GM19240 (cell line): ENCODE results near the gene CREB5.
"Not testable (repeated sequence)": the region's sequence is repeated elsewhere in the genome, so short reads cannot be mapped to it uniquely, and the experiment has no call there.

ENCODE experiments used
- DNase-seq: peaks from one replicate; pipeline ENCODE4 v3.0.0; 2011; ENCODE audit warnings: low spot score; ENCODE audit not compliant: insufficient read length

The CREB5 gene

DNA sequence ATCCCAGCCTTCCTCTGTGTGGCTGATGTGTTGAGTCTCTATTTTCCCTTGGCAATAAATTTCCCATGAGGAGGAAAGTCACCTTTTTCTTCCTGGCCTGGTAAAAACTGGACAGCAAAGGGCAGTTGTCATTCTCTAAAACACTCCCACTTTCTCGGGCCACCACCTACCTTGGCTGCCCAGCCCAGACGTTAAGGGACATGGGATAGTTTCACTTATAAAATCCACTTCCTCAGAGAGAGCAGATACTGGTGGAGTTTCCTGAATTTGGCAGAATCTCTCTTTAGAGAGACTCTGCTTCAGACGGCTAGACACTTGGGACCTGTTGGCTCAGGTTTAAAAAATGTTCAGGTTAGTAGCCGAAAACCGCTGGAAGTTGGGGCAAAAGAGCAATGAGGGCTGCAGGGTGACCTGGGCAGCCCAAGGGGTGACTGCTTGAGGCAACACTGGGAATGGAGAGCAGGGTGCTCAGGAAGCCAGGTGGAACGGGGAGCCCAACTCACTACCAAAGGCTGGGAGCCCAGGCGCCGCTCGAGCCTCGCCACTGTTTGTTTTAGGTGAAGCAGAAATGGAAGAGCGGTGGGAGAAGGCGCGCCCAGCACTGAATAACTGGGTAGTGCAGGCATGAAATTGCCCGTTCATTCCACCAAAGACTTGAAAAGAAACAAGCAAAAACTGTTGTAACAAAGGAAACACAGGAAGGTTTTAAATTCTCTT lies 359.7 kb downstream of the CREB5 start:
- DNase-seq, result no peak

DNA sequence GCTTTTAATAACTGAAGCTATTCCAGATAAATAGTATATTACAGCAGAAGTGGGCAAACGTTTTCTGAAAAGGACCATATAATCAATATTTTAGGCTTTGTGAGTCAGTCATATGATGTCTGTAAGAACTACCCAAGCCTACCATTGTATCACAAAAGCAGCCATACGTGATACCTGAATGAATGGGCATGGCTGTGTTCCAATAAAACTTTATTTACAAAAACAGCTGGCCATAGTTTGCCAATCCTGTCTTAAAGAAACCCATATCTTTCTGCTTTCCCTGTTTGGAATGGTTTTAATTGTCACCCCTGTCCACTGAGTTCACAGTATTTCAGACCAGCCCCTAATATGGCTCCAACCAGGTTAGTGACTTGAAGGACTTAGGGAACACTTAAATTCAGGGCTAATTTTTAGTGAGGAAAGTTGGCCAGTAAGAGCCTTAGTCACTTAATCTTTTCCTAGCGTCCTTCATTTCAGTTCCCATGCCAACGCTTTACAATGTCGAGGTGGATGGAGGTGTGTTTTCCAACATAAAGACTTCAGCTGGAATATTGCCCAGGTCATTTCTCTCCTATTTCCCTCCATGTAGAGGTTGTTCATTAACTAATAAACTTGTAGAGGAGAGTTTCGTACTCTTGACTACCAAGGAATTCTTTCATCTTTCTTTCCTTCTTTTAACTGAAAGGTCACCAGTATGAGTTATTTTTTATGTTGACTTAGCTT lies 361.3 kb downstream of the CREB5 start:
- DNase-seq, result no peak

DNA sequence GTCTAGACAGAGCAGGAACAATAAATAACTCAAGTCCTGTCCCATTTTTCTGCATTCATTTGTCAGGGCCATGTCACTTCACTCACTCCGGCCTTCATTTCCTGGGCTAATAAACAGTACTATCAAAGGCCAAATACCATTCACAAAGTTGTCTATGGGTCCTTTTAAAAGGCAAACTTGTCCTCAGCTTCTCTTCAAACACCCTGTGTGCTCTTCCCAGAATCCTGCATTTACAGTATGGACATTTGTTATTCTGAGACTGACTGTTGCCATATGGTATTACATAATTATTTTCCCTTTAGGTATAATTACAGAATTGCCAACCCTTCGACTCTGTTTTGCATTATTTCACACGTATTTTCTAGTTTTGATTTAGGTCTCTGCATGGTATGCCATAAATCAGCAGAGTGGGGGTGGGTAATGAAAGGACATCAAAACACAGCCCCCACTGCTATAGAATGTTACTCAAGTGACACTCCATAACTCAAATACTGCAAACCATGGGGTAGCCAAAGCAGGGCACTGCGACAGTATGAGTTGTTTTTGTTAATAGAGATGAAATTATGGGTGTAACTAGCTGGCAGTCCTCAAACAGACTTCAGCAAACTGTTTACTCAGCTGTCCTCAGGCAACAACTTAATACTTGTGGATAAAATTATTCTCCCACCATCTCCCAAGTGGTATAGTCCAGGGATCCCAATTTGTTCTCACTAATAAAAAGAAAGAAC lies 362.1 kb downstream of the CREB5 start:
- no peak for DNase-seq

DNA sequence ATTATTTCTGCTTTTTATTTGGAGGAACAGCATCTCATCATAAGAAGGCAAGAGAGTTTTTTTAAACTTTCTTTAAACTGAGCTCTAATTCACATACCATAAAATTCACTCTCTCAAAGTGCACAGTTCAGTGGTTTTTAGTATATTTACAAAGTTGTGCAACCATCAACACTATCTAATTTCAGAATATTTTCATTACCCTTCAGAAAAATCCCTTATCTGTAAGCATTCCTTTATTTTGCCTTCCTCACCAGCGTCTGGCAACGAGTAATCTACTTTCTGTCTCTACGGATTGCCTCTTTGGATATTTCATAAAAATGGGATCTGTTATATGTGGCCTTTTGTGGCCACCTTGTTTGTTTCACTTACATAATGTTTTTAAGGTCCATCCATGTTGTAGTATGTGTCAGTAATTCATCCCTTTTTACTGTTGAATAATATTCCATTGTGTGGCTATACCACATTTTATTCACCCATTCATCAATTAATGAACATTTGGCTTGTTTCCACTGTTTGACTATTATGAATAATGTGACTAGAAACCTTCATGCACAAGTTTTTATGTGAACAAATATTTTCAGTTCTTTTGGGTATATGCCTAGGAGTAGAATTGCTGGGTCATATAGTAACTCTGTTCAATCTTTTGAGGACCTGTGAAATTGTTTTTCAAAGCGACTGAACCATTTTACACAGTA lies 364.3 kb downstream of the CREB5 start:
- no peak for DNase-seq

DNA sequence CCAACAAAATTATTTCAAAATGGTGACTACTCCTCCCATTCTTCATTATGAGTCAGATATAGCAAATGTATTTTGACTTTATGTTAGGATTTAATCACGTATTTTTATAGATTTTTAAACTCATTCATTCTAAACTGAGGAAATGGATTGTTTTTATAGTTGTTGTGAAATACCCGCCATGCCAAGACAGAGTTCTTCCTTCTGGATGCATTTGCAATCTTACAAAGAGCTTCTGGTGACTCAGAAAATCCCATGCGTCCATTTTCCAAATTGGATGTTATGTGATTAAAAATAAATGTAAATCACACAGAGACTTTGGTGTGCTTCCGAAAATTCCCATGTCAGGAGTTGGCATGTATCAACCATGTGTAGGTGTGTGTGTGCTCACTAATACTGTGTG lies 366.5 kb downstream of the CREB5 start:
- no peak for DNase-seq

DNA sequence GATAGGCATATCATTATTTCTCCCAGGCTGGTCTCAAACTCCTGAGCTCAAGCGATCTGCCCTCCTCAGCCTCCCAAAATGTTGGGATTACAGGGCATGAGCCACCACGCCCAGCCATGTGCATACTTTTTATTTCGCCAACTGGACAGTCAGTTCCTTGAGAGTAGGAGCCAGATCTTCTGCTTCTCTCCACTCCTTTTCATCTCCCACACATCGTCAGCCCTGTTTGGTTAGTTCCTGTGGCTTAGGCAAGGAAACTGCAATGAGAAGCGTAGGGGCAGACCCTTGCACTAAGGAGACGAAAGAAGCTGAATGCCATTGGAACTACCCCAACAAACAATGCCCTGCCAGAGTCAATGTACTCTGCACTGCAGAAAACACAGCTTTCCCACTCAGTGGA lies 367.6 kb downstream of the CREB5 start:
- DNase-seq, result no peak

DNA sequence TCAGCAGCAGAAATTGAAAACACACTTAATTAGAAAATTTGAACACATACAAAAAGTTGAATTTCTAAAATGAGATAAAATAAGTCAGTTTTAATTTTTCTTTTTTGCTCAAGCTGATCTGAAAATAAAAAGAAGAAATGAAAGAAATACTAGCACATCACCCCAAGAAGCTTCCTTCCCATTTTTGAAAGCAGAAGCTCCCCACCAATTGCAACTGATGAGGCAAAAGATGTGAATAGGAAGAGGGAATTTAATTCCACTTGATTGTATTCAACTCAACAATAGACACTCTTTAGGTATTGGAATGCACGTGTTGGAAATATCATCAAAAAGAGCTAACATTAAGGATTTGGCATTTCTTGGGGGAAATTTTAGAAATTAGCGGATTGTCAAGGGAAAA lies 370.0 kb downstream of the CREB5 start:
- DNase-seq, result no peak

DNA sequence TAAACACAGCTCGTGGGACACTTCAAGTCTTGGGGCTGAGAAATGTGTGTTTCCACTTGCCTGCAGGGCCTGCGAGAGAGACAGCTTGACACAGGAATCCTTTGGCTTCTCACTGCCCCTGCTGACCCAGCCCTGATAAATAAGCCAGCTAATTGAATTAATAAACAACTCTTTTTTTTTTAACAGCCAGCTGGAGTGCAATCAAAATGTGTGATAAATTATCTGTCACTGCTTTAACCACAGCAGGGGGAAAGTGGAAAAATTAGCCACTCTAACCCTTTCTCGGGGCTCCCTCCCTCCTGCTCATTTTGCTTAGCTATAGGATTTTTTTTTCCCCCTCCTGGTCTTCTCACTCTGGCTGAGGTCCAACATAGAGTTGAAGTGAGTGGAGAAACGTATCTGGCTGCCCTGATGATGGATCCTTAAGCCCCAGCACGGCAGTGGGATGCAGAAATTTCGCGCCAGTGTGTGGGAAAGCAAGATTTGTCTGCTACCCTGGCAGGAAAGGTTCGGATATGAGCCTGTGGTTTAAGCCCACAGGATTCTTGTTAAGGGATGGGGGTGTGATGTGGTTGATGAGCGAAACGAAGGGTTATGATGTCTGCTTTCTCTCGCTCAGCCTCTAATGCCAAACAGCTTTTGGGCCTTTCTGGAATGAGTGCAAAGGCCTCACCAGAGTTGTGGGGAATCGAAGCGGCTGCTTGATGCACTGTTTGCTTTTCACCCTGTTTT lies 372.0 kb downstream of the CREB5 start:
- DNase-seq, result no peak

DNA sequence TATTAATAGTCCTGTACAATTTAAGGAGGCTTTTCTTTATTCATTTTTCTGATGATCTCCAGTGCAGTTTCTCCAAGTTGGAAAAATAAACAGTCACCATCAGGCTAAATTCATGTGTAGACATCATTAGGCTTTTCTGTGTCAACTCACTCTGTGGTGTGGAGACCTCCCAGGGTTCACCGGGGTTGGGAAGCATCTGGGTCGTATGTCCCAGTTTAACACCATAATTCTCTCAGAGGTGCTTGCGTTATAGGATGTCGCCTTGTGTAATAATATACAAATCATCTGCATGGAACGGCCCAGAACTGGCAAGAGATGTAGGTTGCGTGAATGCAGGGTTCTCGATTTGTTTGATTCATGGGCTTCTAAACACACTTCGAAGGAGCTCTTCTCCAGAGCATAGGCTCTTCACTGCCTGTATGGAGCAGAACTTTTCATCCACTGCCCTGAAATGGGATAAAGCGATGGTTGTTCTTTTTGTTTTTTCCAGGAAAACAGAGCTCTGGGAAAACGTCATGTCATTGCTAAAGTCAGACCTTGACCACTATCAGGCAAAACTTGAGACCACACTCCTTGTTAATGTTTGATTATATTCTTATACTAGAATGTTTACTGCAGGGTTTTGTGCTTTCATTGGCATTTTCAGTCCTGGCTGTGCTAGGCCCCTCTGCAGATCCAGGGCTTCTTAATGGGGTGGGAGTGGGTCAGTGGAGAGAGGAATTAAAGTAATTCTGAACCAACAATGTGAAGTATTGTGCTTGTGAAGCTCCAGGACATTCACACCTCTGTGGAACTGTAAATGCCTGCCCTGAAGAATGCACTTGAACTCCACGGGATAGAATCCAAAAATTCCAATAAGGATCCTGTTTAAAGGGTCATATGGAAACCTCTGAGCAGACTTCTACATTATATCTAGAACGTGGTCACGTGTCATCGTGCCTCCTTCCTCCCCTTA lies 373.0 kb downstream of the CREB5 start:
- no peak for DNase-seq

DNA sequence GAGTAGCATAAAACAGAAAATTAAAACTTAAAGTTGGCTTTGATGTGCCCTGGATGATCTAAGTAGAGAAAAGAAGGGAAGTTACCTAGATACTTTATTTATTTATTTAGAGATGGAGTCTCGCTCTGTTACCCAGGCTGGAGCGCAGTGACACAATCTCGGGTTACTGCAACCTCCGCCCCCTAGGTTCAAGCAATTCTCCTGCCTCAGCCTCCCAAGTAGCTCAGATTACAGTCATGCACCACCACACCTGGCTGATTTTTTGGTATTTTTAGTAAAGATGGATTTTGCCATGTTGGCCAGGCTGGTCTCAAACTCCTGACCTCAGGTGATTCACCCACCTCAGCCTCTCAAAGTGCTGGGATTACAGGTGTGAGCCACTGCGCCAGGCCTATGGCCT lies 373.8 kb downstream of the CREB5 start:
- DNase-seq, result not testable (repeated sequence)

DNA sequence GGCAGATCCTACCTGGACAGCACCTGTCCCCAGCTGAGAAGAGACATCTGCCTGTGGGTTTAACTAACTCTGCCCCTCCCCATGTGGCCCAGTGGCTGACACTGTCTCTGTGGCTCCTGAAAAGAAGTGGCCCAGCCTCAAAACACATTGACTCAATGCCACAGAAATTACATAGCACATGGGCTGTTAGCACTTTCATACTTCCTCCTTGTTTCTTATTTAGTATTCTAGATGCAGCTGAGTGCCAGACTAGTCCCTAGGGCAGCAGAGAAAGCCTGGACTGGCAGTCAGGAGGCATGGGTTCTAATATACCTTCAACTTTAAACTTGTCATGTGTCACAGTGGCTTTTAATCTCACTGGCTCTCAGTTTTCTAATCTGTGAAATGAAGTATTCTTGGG lies 374.8 kb downstream of the CREB5 start:
- DNase-seq, result no peak

DNA sequence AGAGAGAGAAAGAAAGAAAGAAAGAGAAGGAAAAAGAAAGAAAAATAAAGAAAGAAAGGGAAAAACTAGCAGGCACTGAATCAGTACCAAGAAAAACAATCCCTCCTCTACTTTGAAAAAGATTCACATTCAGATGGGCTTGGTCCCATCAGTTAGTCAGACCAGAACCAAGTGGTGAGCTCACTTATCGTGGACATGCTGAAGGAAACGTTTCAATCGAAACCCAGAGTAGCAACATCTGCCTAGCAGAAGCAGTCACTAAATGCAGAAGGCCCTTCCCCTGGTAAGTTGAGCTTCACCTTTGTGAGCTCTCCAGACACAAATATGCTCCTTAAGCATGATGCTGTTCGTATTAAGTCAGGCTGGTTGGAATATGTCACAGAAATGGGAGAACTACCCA lies 378.1 kb downstream of the CREB5 start:
- no peak for DNase-seq

DNA sequence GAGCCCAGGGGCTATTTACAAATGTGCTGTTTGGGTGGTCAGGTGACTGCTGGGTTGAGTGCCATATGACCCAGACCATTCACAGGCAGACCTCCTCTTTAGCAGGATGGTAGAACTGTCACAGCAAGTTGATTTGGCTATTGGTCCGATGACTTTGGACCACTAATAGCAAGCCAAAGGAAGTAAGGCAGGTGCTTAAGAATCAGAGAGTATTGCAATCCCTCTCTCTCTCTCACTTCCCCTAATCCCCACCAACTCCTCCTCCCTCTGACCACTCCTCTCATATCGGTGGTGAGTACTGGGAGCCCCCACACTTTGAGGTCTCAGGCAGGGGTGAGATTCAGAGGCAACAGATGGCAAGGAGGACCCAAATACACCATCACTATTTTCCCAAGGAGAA lies 380.5 kb downstream of the CREB5 start:
- no peak for DNase-seq

DNA sequence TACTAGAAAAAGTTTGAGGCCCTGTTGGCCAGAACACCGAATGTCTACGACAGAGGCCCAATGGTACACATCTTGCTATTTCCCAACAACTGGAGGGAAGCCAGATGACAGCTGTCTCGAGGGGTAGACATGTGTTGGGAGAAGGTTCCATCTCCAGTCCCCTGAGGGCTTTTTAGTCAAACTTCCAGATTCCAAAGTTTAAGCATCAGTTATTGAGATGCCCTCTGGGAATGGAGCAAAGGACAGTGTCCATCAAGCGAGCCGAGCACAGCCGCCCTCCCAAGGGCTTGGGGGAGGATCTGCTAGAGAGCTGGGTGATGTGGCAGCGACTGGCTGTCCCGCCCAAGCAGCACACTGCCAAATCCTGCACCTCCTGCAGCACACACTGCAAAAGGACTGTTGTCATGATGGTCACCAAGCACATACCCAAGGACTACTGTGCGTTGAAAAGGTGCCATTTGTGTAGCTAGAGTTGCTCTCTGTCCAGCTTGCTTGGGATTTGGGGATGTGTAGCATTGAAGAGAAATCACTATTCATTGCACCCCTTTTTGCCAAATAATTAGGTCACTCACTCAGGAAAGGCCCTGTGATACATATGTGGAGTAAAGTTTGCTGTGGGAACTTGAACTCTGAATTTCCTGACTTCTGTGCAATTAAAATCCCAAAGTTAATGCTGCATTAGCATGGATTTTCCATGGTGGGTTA lies 381.2 kb downstream of the CREB5 start:
- no peak for DNase-seq

DNA sequence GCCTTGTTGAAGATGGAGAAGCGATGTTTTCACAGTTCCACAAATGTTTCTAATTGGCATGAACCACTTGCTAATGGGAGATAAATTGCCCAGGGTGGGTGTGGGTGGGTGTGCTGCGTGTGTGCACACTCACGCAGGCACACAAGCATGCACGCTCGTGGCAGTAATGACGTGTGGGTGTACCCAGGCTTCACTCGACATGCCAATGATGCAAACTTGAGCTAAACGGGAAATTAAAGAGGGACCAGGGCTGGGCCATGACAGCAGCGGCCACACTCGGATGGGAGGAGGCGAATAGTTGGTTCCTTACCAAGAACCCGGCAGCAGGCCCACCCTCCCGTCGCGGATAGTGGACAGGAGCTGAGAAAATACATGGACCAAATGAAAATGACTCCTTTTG lies 386.0 kb downstream of the CREB5 start:
- DNase-seq, result no peak

DNA sequence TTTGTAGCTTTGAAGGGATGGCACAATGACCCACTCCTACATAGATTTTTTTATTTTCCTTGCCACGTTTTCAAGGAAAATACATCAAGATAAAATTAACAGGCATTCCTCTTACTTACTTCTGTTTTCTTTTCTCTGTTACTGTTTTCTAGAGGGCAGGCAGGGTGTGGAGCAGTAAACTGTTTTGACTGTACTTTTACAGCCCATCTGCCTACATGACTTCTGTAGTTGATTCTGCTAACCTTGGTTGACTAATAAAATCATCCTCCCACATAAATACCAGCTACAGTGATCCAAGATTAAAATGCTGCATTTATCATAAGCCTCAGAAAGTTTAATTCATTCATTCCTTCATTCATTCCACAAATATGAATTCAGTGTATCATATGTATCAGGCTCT lies 387.3 kb downstream of the CREB5 start:
- no peak for DNase-seq

DNA sequence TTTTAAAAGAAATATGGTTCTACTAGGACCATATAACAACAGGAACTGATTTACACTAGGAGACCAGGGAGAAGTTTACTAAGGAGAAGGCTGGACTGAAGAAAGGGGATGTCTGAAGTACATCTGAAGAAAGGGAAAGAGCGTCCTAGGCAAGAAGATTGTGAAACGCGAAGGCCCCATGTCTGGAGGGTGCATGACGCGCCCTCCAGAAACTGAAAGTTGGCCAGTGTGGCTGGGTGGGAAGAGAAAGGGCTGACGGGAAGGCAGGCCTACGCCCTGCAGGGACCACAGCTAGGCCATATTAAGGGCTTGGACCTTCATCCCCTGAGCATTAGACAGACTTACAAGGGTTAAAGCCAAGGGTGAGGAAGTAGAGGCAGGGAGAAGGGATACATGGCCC lies 387.8 kb downstream of the CREB5 start:
- DNase-seq, result no peak

DNA sequence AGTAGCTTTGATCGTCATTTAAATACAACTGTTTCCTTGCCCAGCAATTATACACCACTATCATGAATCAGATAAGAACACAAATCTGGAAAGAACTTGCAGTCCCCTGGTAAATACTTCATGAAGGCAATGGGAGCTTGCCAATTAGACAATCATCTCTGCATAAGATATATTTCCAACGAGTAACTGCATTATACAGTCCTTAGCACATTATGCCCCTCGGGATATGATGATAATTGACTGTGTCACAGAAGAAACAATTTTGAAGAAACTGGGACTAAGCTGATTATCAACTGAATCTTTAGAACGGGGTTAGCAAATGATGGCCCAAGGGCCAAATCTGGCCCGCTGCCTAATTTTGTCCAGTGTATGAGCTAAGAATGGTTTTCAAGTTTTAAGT lies 390.1 kb downstream of the CREB5 start:
- DNase-seq, result no peak

DNA sequence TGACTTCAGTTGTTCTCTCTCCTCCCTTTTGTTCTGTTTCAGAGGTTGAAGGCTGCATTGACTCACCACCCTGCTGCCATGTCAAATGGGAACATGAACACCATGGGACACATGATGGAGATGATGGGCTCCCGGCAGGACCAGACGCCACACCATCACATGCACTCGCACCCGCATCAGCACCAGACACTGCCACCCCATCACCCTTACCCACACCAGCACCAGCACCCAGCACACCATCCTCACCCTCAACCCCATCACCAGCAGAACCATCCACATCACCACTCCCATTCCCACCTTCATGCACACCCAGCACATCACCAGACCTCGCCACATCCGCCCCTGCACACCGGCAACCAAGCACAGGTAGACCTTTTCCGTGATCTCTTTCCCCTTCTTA lies 391.8 kb downstream of the CREB5 start:
- no peak for DNase-seq

DNA sequence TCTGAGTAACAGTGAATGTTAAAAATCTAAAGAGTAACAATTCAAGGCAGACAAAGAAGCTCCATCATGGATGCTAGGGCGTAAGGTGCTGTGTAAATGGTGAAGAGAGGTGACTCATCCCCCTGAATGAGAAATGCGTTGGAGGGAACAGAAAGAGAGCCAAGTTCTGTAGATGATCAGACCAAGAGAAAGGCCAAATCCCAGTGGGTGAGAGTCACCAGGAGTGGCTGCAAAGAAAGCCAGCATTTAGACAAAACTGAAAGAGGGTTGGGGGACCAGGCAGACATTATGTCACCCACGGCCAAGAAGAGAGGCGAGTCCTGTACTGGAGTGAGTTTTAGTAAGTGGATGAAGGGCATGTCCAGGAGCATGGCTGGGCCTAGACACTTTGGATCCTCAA lies 392.7 kb downstream of the CREB5 start:
- DNase-seq, result no peak
